IMR-90 (cell line): ENCODE results near the gene GATAD2A. TPM values are rescaled to one million over a fixed set of nuclear protein-coding genes. Genes with fewer than 3 reads are reported as not detected.

Experiments used
- ATAC-seq: fragments of 200-7000 bp; cut with Tn5 transposase; 2 replicates; pipeline ENCODE4 v1.9.1; 2020; ENCODE audit warnings: low read depth, mild to moderate bottlenecking, moderate library complexity
- BruUV-seq: library from RNA; stranded (reverse); fragments of 400-500 nt; replicated peaks from 2 replicates; lab custom pipeline; 2021; lab: Mats Ljungman, UMichigan
- CTCF ChIA-PET: fragments of 300-600 bp; formaldehyde crosslinking; extraction: SDS; loops from one replicate; lab custom pipeline; 2021; ENCODE audit warnings: antibody characterized with exemption; lab: Yijun Ruan, JAX
- POLR2A ChIA-PET: fragments of 300-600 bp; sonication (Branson Sonifier 250); formaldehyde crosslinking; loops from one replicate; lab custom pipeline; 2022; ENCODE audit warnings: antibody characterized with exemption; ENCODE audit not compliant: unreplicated experiment; lab: Charles Lee
- DNase-seq: peaks from one replicate; pipeline ENCODE4 v3.0.0; 2013
- H2AFZ ChIP-seq: replicated peaks from 2 replicates; pipeline ENCODE3; 2013; ENCODE audit warnings: low read length, mild to moderate bottlenecking; ENCODE audit not compliant: poor library complexity
- H2AK5ac ChIP-seq: 2 replicates; pipeline ENCODE4 v1.6.1; 2013; ENCODE audit warnings: low read depth, low read length, inconsistent platforms
- H2AK9ac ChIP-seq: replicated peaks from 2 replicates; pipeline ENCODE3; 2013; ENCODE audit warnings: mild to moderate bottlenecking, low read depth, low read length, moderate library complexity; ENCODE audit not compliant: poor library complexity
- H2BK120ac ChIP-seq: 2 replicates; pipeline ENCODE4 v1.6.1; 2013; ENCODE audit warnings: low read depth, low read length, inconsistent platforms
- H2BK15ac ChIP-seq: 3 replicates; pipeline ENCODE4 v1.6.1; 2013; ENCODE audit warnings: low read depth, low read length, inconsistent platforms
- H2BK20ac ChIP-seq: 2 replicates; pipeline ENCODE4 v1.6.1; 2013; ENCODE audit warnings: low read depth, mild to moderate bottlenecking, inconsistent platforms, low read length, moderate library complexity
- H2BK5ac ChIP-seq: 2 replicates; pipeline ENCODE4 v1.6.1; 2013; ENCODE audit warnings: mild to moderate bottlenecking, low read depth, low read length, inconsistent platforms; ENCODE audit not compliant: poor library complexity, severe bottlenecking
- H3K14ac ChIP-seq: replicated peaks from 2 replicates; pipeline ENCODE4 v1.6.1; 2013; ENCODE audit warnings: low read depth, low read length, inconsistent platforms
- H3K18ac ChIP-seq: 2 replicates; pipeline ENCODE4 v1.6.1; 2013; ENCODE audit warnings: low read depth, low read length, control low read depth
- H3K23ac ChIP-seq: 2 replicates; pipeline ENCODE4 v1.6.1; 2013; ENCODE audit warnings: low read depth, low read length, inconsistent platforms
- H3K27ac ChIP-seq: 2 replicates; pipeline ENCODE4 v1.5.1; 2013; ENCODE audit warnings: mild to moderate bottlenecking, control low read depth, low read length; ENCODE audit not compliant: insufficient read depth
- H3K27me3 ChIP-seq: 2 replicates; pipeline ENCODE4 v1.6.1; 2013; ENCODE audit warnings: low read length; ENCODE audit not compliant: control insufficient read depth, insufficient read depth
- H3K36me3 ChIP-seq: 2 replicates; pipeline ENCODE4 v1.6.1; 2013; ENCODE audit warnings: low read length, mixed read lengths; ENCODE audit not compliant: control insufficient read depth, insufficient read depth
- H3K4ac ChIP-seq: 2 replicates; pipeline ENCODE4 v1.6.1; 2013; ENCODE audit warnings: low read depth, low read length, inconsistent platforms
- H3K4me1 ChIP-seq: 2 replicates; pipeline ENCODE4 v1.6.1; 2013; ENCODE audit warnings: low read length, mixed read lengths; ENCODE audit not compliant: control insufficient read depth, insufficient read depth
- H3K4me2 ChIP-seq: 2 replicates; pipeline ENCODE4 v1.6.1; 2013; ENCODE audit warnings: low read depth, mild to moderate bottlenecking, control low read depth, low read length, moderate library complexity
- H3K4me3 ChIP-seq: 2 replicates; pipeline ENCODE4 v1.5.1; 2013; ENCODE audit warnings: low read depth, mild to moderate bottlenecking, control low read depth, low read length, moderate library complexity; ENCODE audit not compliant: insufficient read depth
- H3K56ac ChIP-seq: 2 replicates; pipeline ENCODE4 v1.6.1; 2013; ENCODE audit warnings: low read length, inconsistent platforms; ENCODE audit not compliant: insufficient read depth; ENCODE audit errors: extremely low read depth
- H3K79me1 ChIP-seq, 2 experiments: 2 replicates each; pipeline ENCODE4 v1.6.1; 2013; ENCODE audit warnings: low read length in 2 of 2, inconsistent platforms in 1 of 2, low read depth in 1 of 2
- H3K9ac ChIP-seq: 2 replicates; pipeline ENCODE4 v1.6.1; 2013; ENCODE audit warnings: low read depth, low read length, control low read depth
- H3K9me1 ChIP-seq: 2 replicates; pipeline ENCODE4 v1.6.1; 2013; ENCODE audit warnings: low read length, inconsistent platforms; ENCODE audit not compliant: insufficient read depth
- H3K9me3 ChIP-seq: 2 replicates; pipeline ENCODE4 v1.6.1; 2013; ENCODE audit warnings: low read length; ENCODE audit not compliant: control insufficient read depth, insufficient read depth
- H4K20me1 ChIP-seq: 2 replicates; pipeline ENCODE4 v1.6.1; 2013; ENCODE audit warnings: low read length, inconsistent platforms; ENCODE audit not compliant: insufficient read depth
- H4K5ac ChIP-seq: 2 replicates; pipeline ENCODE4 v1.6.1; 2013; ENCODE audit warnings: mild to moderate bottlenecking, low read depth, low read length, control low read depth
- H4K8ac ChIP-seq, 2 experiments: 2 replicates each; pipeline ENCODE4 v1.6.1; 2013; ENCODE audit warnings: low read depth in 2 of 2, low read length in 2 of 2, control low read depth in 1 of 2, inconsistent platforms in 1 of 2
- H4K91ac ChIP-seq: 2 replicates; pipeline ENCODE4 v1.6.1; 2013; ENCODE audit warnings: low read depth, low read length, inconsistent platforms; ENCODE audit not compliant: insufficient read depth
- BHLHE40 ChIP-seq: fragments of 150-350 bp; IDR thresholded peaks from 2 replicates; pipeline ENCODE4 v1.6.1; 2016; ENCODE audit warnings: mild to moderate bottlenecking, low read depth, low read length
- CEBPB ChIP-seq: IDR thresholded peaks from 2 replicates; pipeline ENCODE4 v1.6.1; 2012; ENCODE audit warnings: low read depth, low read length, improper control_type of control experiment
- CHD1 ChIP-seq: IDR thresholded peaks from 2 replicates; pipeline ENCODE4 v1.6.1; 2012; ENCODE audit warnings: low read depth, low read length, improper control_type of control experiment
- FOS ChIP-seq: fragments of 150-350 bp; IDR thresholded peaks from 2 replicates; pipeline ENCODE4 v1.6.1; 2016; ENCODE audit warnings: low read depth, low read length
- MAFK ChIP-seq: IDR thresholded peaks from 2 replicates; pipeline ENCODE4 v1.6.1; 2012; ENCODE audit warnings: low read depth, low read length, improper control_type of control experiment
- MAZ ChIP-seq: IDR thresholded peaks from 2 replicates; pipeline ENCODE4 v1.6.1; 2012; ENCODE audit warnings: low read depth, mild to moderate bottlenecking, low read length, improper control_type of control experiment, moderate library complexity, borderline replicate concordance
- MXI1 ChIP-seq: IDR thresholded peaks from 2 replicates; pipeline ENCODE4 v1.6.1; 2012; ENCODE audit warnings: low read depth, mild to moderate bottlenecking, low read length, moderate library complexity, borderline replicate concordance
- NFE2L2 ChIP-seq: fragments of 150-350 bp; IDR thresholded peaks from 2 replicates; pipeline ENCODE4 v1.6.1; 2016; ENCODE audit warnings: low read depth, mild to moderate bottlenecking, low read length
- RCOR1 ChIP-seq: IDR thresholded peaks from 2 replicates; pipeline ENCODE4 v1.6.1; 2012; ENCODE audit warnings: mild to moderate bottlenecking, low read length, improper control_type of control experiment; ENCODE audit not compliant: insufficient replicate concordance
- RFX5 ChIP-seq: IDR thresholded peaks from 2 replicates; pipeline ENCODE4 v1.8.0; 2012; ENCODE audit warnings: low read depth, mild to moderate bottlenecking, low read length, moderate library complexity
- SMC3 ChIP-seq: fragments of 150-350 bp; IDR thresholded peaks from 2 replicates; pipeline ENCODE4 v1.6.1; 2016; ENCODE audit warnings: low read depth, mild to moderate bottlenecking, antibody characterized with exemption, low read length, moderate library complexity
- WGBS, 2 experiments: methylation state at CpG; one replicate each; pipeline versions ENCODE4 v1.1.5 to v1.1.7; 2013; ENCODE audit warnings: missing lambda C conversion rate in 2 of 2; ENCODE audit not compliant: insufficient read length in 1 of 2; ENCODE audit errors: extremely low coverage in 2 of 2; 5-methylcytosine and 5-hydroxymethylcytosine counted together
- dilution Hi-C: fragments of 300-500 bp; cut with HindIII; formaldehyde crosslinking; loops from one replicate; pipeline ENCODE4 v1.14.3; 2018; ENCODE audit warnings: low sequenced_read_pairs; ENCODE audit not compliant: unreplicated experiment
- in situ Hi-C: fragments of 300-500 bp; cut with MboI; formaldehyde crosslinking; loops from 3 replicates; pipeline ENCODE4 v1.14.3; 2019; ENCODE audit warnings: low sequenced_read_pairs, inconsistent platforms, mixed read lengths
- intact Hi-C: fragments of 100-400 bp; cut with micrococcal nuclease; formaldehyde crosslinking; loops from 2 replicates; pipeline ENCODE4 v1.10.0; 2022
- polyA plus RNA-seq, 3 experiments: library from polyadenylated mRNA; depleted of rRNA; stranded (reverse); fragments of >200 nt; gene quantifications; 2 replicates each; pipeline ENCODE4 v1.2.3, GENCODE V29; 2012; ENCODE audit warnings: low replicate concordance in 1 of 3
- total RNA-seq: library from RNA; depleted of rRNA; stranded (reverse); fragments of >200 nt; gene quantifications from 2 replicates; pipeline ENCODE4 v1.2.3, GENCODE V29; 2012
- TF ChIP-seq, protein P1 (sequence below): fragments of 150-350 bp; IDR thresholded peaks from 2 replicates; pipeline ENCODE4 v1.6.1; 2016; ENCODE audit warnings: low read depth, mild to moderate bottlenecking, low read length, moderate library complexity, borderline replicate concordance
- TF ChIP-seq, protein P2 (sequence below): conservative IDR thresholded peaks from 2 replicates; pipeline ENCODE4 v1.5.1; 2012; ENCODE audit warnings: mild to moderate bottlenecking, low read depth, low read length, improper control_type of control experiment

GATAD2A gene
- total and polyA plus RNA-seq, 2 of the 4 experiments (the other 2 are of a cell fraction) = 23.5 to 33.2 TPM

DNA sequence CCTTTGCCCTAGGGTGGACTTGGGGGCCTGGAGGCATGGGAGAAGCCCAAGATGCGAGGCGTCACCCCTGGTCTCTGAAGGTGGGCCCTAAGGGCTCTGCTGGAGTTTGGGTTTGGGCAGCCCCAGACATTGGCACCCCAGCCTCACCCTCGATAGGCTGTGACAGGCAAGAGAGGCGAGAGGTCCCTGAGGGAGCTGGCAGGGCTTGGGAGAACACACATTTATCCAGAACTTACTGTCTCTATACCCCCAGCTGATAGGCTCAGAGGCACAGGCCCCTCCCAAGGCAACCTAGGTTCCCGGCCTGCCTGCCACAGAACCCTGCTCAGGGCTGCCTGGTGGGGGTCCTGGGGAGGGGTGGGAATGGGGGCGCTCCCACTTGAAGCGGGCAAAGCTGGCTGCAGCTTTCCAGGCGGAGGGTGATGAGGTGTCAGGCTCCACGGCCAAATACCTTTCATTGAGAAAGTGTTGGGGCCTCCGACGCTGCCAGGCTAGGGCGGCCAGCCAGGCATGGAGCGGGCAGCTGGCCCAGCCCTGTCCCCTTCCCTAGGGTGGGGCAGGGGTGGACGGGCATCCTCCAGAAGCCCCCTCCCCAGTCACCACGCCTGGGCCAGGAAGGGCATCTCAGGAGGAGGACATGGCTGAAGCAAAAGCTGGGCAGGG, 142.3 kb downstream of the GATAD2A start:
- Histone ChIP-seq H2AK9ac (no peak overlapping the region), H3K56ac (no peak overlapping the region), H4K8ac (no peak overlapping the region), H2BK15ac (no peak overlapping the region), H2BK20ac (no peak overlapping the region), H4K5ac (no peak overlapping the region), H2AFZ (no peak overlapping the region), H3K27ac (no peak overlapping the region), H3K4ac (no peak overlapping the region), H2AK5ac (no peak overlapping the region), H4K20me1 (no peaks in the 10 kb centered on the region; the same call in 1 of the 2 replicates), H3K79me1 (no peaks in the 10 kb centered on the region), H3K4me2 (no peak overlapping the region), H3K9me1 (no peaks in the 10 kb centered on the region), H3K4me1 (no peaks in the 10 kb centered on the region), H3K18ac (no peak overlapping the region), H2BK120ac (no peak overlapping the region), H2BK5ac (no peak overlapping the region), H3K36me3 (no peaks in the 10 kb centered on the region), H3K14ac (no peak overlapping the region), H3K9ac (no peak overlapping the region), H3K4me3 (no peak overlapping the region), H3K9me3 (no peaks in the 10 kb centered on the region), H3K23ac (no peak overlapping the region), H3K27me3 (peaks cover 12% of the 10 kb centered on the region; the same call in 1 of the 2 replicates), H4K91ac (no peak overlapping the region)
- in situ Hi-C loops (loop anchor here (25.0 kb wide), 1 partner anchor 414 kb away; no protein-coding TSS in a partner anchor), dilution Hi-C loops (no loop called here), intact Hi-C loops (no loop called here)
- TF ChIP-seq NFE2L2 (no peak), MXI1 (no peak), FOS (no peak), MAFK (no peak), SMC3 (no peak), CEBPB (no peak), MAZ (no peak), CHD1 (no peak), BHLHE40 (no peak), RFX5 (no peak), RCOR1 (no peak)
- TF ChIP-seq, protein P1, sequence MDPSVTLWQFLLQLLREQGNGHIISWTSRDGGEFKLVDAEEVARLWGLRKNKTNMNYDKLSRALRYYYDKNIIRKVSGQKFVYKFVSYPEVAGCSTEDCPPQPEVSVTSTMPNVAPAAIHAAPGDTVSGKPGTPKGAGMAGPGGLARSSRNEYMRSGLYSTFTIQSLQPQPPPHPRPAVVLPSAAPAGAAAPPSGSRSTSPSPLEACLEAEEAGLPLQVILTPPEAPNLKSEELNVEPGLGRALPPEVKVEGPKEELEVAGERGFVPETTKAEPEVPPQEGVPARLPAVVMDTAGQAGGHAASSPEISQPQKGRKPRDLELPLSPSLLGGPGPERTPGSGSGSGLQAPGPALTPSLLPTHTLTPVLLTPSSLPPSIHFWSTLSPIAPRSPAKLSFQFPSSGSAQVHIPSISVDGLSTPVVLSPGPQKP = no peak
- TF ChIP-seq, protein P2, sequence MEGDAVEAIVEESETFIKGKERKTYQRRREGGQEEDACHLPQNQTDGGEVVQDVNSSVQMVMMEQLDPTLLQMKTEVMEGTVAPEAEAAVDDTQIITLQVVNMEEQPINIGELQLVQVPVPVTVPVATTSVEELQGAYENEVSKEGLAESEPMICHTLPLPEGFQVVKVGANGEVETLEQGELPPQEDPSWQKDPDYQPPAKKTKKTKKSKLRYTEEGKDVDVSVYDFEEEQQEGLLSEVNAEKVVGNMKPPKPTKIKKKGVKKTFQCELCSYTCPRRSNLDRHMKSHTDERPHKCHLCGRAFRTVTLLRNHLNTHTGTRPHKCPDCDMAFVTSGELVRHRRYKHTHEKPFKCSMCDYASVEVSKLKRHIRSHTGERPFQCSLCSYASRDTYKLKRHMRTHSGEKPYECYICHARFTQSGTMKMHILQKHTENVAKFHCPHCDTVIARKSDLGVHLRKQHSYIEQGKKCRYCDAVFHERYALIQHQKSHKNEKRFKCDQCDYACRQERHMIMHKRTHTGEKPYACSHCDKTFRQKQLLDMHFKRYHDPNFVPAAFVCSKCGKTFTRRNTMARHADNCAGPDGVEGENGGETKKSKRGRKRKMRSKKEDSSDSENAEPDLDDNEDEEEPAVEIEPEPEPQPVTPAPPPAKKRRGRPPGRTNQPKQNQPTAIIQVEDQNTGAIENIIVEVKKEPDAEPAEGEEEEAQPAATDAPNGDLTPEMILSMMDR = no peak
- DNase-seq (no peak), ATAC-seq (no peak)
- no CpG with 5 or more reads among the region's 15 CpGs for WGBS, 2 experiments
- ChIA-PET POLR2A (no interaction called here), CTCF (no interaction called here)
- BruUV-seq = no TSS peak
